ENCODE data around the gene DUOX1. TPM values are rescaled to one million over a fixed set of nuclear protein-coding genes. Genes with fewer than 3 reads are reported as not detected.

DUOX1 gene
- total RNA-seq, 6 experiments from 2014 or later: 0.06 to 1.4 (median 0.19) TPM; not detected in 3

GRCh38 chr15:45198337-45199135 lies 68.7 kb downstream of the DUOX1 start:
- Histone ChIP-seq H3K27me3 (no peaks in the 10 kb centered on the region), H3K4me3 (peak overlapping the region; percentile 50 to 73 (median 71)), H3K4me1 (peaks cover 0 to 10% (median 3%) of the 10 kb centered on the region in 4 donors), H3K27ac (peak overlapping the region; percentile 93 to 100 (median 94)), H3K9me3 (no peaks in the 10 kb centered on the region), H3K36me3 (no peaks in the 10 kb centered on the region)
- WGBS (ENCODE audit: insufficient coverage, low coverage, low lambda C conversion rate, missing lambda C conversion rate): 0% methylated on average over 24 of the region's 42 CpGs
- DNase-seq (peak; percentile 89 to 95 (median 94)), ATAC-seq (peak; percentile 59 to 74 (median 68))
- TF ChIP-seq CTCF (IDR thresholded peaks at IDR 0.05) (peak; percentile 61 to 67 (median 64)), POLR2A (IDR thresholded peaks at IDR 0.05) (peak; percentile 87)
- intact Hi-C loops (cut with DNase I): no loop called here

- DNase-seq: no peak
- peak overlapping the region; percentile 50 to 73 (median 71) for H3K4me3 ChIP-seq
- H3K27me3 ChIP-seq: no peaks in the 10 kb centered on the region
- no peaks in the 10 kb centered on the region for H3K36me3 ChIP-seq
- 2% methylated on average over 19 of the region's 25 CpGs for WGBS (ENCODE audit: insufficient coverage, low coverage, low lambda C conversion rate, missing lambda C conversion rate)
- ATAC-seq: no peak
- TF ChIP-seq CTCF (IDR thresholded peaks at IDR 0.05): no peak
- TF ChIP-seq POLR2A (IDR thresholded peaks at IDR 0.05): no peak
- no peaks in the 10 kb centered on the region for H3K9me3 ChIP-seq
- H3K27ac ChIP-seq: peak overlapping the region; percentile 93 to 100 (median 94)
- peaks cover 0 to 17% (median 5%) of the 10 kb centered on the region in 4 donors for H3K4me1 ChIP-seq
- intact Hi-C loops (cut with DNase I): no loop called here
Observed at GRCh38 chr15:45199136-45199810, 69.5 kb downstream of the DUOX1 start.

- peaks cover 0 to 22% (median 5%) of the 10 kb centered on the region in 4 donors for H3K4me1 ChIP-seq
- TF ChIP-seq CTCF (IDR thresholded peaks at IDR 0.05) (no peak), POLR2A (IDR thresholded peaks at IDR 0.05) (peak; percentile 89)
- no peaks in the 10 kb centered on the region for H3K36me3 ChIP-seq
- WGBS (ENCODE audit: insufficient coverage, low coverage, low lambda C conversion rate, missing lambda C conversion rate): 0% methylated on average over 32 of the region's 34 CpGs
- H3K27me3 ChIP-seq: no peaks in the 10 kb centered on the region
- H3K4me3 ChIP-seq: peak overlapping the region; percentile 50 to 73 (median 71)
- ATAC-seq (peak; percentile 70 to 81 (median 78)), DNase-seq (peak; percentile 91 to 97 (median 93))
- intact Hi-C loops (cut with DNase I): loop anchor here in 1 of 2 donors (10.0 kb wide), 1 partner anchor 65 kb away; no protein-coding TSS in a partner anchor
- peak overlapping the region; percentile 93 to 100 (median 94) for H3K27ac ChIP-seq
- no peaks in the 10 kb centered on the region for H3K9me3 ChIP-seq
Observed at GRCh38 chr15:45200001-45200798, 70.4 kb downstream of the DUOX1 start.
